ENCODE data around the gene MUL1. TPM values are rescaled to one million over a fixed set of nuclear protein-coding genes. Genes with fewer than 3 reads are reported as not detected.

Gene MUL1
- total RNA-seq, 1 donor from 2014 or later = 22.1 TPM

GRCh38 chr1:20465187-20465586 lies 42.8 kb downstream of the MUL1 start:
- Histone ChIP-seq H3K36me3 (ENCODE audit: control insufficient read depth, insufficient read depth, low read length) (no peaks in the 10 kb centered on the region), H3K4me3 (ENCODE audit: low read depth, low read length) (no peak overlapping the region), H3K27me3 (ENCODE audit: control insufficient read depth, insufficient read depth, low read length) (peaks cover 6% of the 10 kb centered on the region)
- DNase-seq (ENCODE audit: low read depth) = no peak
- TF ChIP-seq, protein P1, sequence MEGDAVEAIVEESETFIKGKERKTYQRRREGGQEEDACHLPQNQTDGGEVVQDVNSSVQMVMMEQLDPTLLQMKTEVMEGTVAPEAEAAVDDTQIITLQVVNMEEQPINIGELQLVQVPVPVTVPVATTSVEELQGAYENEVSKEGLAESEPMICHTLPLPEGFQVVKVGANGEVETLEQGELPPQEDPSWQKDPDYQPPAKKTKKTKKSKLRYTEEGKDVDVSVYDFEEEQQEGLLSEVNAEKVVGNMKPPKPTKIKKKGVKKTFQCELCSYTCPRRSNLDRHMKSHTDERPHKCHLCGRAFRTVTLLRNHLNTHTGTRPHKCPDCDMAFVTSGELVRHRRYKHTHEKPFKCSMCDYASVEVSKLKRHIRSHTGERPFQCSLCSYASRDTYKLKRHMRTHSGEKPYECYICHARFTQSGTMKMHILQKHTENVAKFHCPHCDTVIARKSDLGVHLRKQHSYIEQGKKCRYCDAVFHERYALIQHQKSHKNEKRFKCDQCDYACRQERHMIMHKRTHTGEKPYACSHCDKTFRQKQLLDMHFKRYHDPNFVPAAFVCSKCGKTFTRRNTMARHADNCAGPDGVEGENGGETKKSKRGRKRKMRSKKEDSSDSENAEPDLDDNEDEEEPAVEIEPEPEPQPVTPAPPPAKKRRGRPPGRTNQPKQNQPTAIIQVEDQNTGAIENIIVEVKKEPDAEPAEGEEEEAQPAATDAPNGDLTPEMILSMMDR (IDR thresholded peaks at IDR 0.05; ENCODE audit: insufficient read depth, low read length, severe bottlenecking) = no peak
- FAIRE-seq = peak; percentile 43

- TF ChIP-seq, protein P1 (IDR thresholded peaks at IDR 0.05; ENCODE audit: insufficient read depth, low read length, severe bottlenecking) = no peak
- peaks cover 6% of the 10 kb centered on the region for H3K27me3 ChIP-seq (ENCODE audit: control insufficient read depth, insufficient read depth, low read length)
- H3K36me3 ChIP-seq (ENCODE audit: control insufficient read depth, insufficient read depth, low read length) = no peaks in the 10 kb centered on the region
- no peak for FAIRE-seq
- H3K4me3 ChIP-seq (ENCODE audit: low read depth, low read length) = no peak overlapping the region
- DNase-seq (ENCODE audit: low read depth) = no peak
These were observed 44.4 kb downstream of the MUL1 start for GRCh38 chr1:20463502-20463901.

DNA sequence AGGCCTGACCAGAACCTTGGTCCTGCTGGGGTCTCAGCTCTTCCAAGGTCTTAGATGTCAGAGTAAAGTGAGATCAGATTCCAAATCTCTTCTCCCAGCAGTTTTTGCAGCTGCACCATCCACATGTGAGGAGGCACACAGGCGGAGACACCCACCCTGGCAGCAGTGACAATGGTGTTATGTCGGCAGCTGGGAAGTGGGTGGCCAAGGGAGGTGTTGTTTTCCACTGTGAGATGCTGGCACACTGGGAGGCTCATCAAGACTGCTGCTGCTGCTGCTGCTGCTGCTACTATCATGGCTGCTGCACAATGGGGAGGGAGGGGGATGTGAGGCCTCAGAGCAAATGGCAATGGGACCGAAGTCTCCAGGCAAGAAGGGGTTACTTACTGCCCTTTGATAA lies 45.6 kb downstream of the MUL1 start:
- TF ChIP-seq, protein P1 (IDR thresholded peaks at IDR 0.05; ENCODE audit: insufficient read depth, low read length, severe bottlenecking) = no peak
- H3K27me3 ChIP-seq (ENCODE audit: control insufficient read depth, insufficient read depth, low read length) = peaks cover 5% of the 10 kb centered on the region
- no peak overlapping the region for H3K4me3 ChIP-seq (ENCODE audit: low read depth, low read length)
- no peak for FAIRE-seq
- H3K36me3 ChIP-seq (ENCODE audit: control insufficient read depth, insufficient read depth, low read length) = no peaks in the 10 kb centered on the region
- DNase-seq (ENCODE audit: low read depth) = no peak

- peaks cover 2% of the 10 kb centered on the region for H3K27me3 ChIP-seq (ENCODE audit: control insufficient read depth, insufficient read depth, low read length)
- FAIRE-seq (no peak), DNase-seq (ENCODE audit: low read depth) (no peak)
- H3K4me3 ChIP-seq (ENCODE audit: low read depth, low read length) = no peak overlapping the region
- no peaks in the 10 kb centered on the region for H3K36me3 ChIP-seq (ENCODE audit: control insufficient read depth, insufficient read depth, low read length)
- TF ChIP-seq, protein P1 (IDR thresholded peaks at IDR 0.05; ENCODE audit: insufficient read depth, low read length, severe bottlenecking) = no peak
These were observed 49.2 kb downstream of the MUL1 start for GRCh38 chr1:20458717-20459116.

DNA sequence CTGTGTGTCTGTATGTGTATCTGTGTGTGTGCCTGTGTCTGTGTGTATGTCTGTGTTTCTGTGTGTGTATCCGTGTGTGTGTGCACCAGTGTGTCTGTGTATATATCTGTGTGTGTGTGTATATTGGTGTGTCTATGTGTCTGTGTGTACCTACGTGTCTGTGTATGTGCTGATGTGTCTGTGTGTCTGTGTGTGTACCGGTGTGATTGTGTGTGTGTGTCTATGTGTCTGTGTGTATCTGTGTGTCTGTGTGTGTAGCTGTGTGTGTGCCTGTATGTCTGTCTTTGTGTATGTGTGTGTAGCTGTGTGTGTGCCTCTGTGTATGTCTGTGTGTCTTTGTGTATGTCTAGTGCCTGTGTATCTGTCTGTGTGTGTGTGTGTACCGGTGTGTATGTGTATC lies 53.9 kb downstream of the MUL1 start:
- no peaks in the 10 kb centered on the region for H3K36me3 ChIP-seq (ENCODE audit: control insufficient read depth, insufficient read depth, low read length)
- FAIRE-seq (peak; percentile 98), DNase-seq (ENCODE audit: low read depth) (no peak)
- TF ChIP-seq, protein P1 (IDR thresholded peaks at IDR 0.05; ENCODE audit: insufficient read depth, low read length, severe bottlenecking) = no peak
- H3K4me3 ChIP-seq (ENCODE audit: low read depth, low read length) = no peak overlapping the region
- H3K27me3 ChIP-seq (ENCODE audit: control insufficient read depth, insufficient read depth, low read length) = peaks cover under 1% of the 10 kb centered on the region

GRCh38 chr1:20449735-20450311 lies 58.1 kb downstream of the MUL1 start:
- H3K27me3 ChIP-seq (ENCODE audit: control insufficient read depth, insufficient read depth, low read length) = no peaks in the 10 kb centered on the region
- DNase-seq (ENCODE audit: low read depth) (peak; percentile 94), FAIRE-seq (peak; percentile 52)

More at GRCh38 chr1:20449735-20450311, 58.1 kb downstream of the MUL1 start:
- TF ChIP-seq, protein P1 (IDR thresholded peaks at IDR 0.05; ENCODE audit: insufficient read depth, low read length, severe bottlenecking) = no peak
- H3K36me3 ChIP-seq (ENCODE audit: control insufficient read depth, insufficient read depth, low read length) = no peaks in the 10 kb centered on the region
- no peak overlapping the region for H3K4me3 ChIP-seq (ENCODE audit: low read depth, low read length)
